Stimulated activated CD4-positive, alpha-beta T cell treated with anti-CD3 and anti-CD28 coated beads, Interleukin-1b, Interleukin-23, amount 100 ng/mL, for 4 hours (primary cell): Measurements from ENCODE around the gene DPYD.

ENCODE experiments used
- DNase-seq, 2 donors: peaks; one replicate each; pipeline ENCODE4 v3.0.0-alpha.2; 2020; ENCODE audit warnings: low read depth in 2 of 2

Gene DPYD

GRCh38 chr1:97837161-97837560, 83.7 kb downstream of the DPYD start:
- no peak for DNase-seq

- no peak for DNase-seq
Observed at GRCh38 chr1:97834899-97835298, 85.9 kb downstream of the DPYD start.

GRCh38 chr1:97833881-97834280, 87.0 kb downstream of the DPYD start:
- DNase-seq, result no peak

GRCh38 chr1:97832481-97832880, 88.4 kb downstream of the DPYD start:
- DNase-seq, result no peak

- DNase-seq, result no peak
Observed at GRCh38 chr1:97827887-97828286, 92.9 kb downstream of the DPYD start.

- no peak for DNase-seq
Observed at GRCh38 chr1:97826820-97827219, 94.0 kb downstream of the DPYD start.

- no peak for DNase-seq
Observed at GRCh38 chr1:97824624-97825023, 96.2 kb downstream of the DPYD start.

GRCh38 chr1:97824200-97824599, 96.6 kb downstream of the DPYD start:
- DNase-seq, result no peak

GRCh38 chr1:97820470-97821188, 100.2 kb downstream of the DPYD start:
- no peak for DNase-seq

- no peak for DNase-seq
Observed at GRCh38 chr1:97816927-97817326, 103.9 kb downstream of the DPYD start.

GRCh38 chr1:97814804-97815203, 106.0 kb downstream of the DPYD start:
- no peak for DNase-seq

- no peak for DNase-seq
Observed at GRCh38 chr1:97814121-97814520, 106.7 kb downstream of the DPYD start.

- no peak for DNase-seq
Observed at GRCh38 chr1:97812076-97812475, 108.8 kb downstream of the DPYD start.

- DNase-seq, result no peak
Observed at GRCh38 chr1:97806996-97807520, 113.8 kb downstream of the DPYD start.

- DNase-seq, result no peak
Observed at GRCh38 chr1:97806326-97806725, 114.5 kb downstream of the DPYD start.

- no peak for DNase-seq
Observed at GRCh38 chr1:97805093-97805492, 115.7 kb downstream of the DPYD start.

GRCh38 chr1:97803026-97803425, 117.8 kb downstream of the DPYD start:
- no peak for DNase-seq

GRCh38 chr1:97802011-97802410, 118.8 kb downstream of the DPYD start:
- DNase-seq, result no peak

- DNase-seq, result no peak
Observed at GRCh38 chr1:97797403-97798183, 123.2 kb downstream of the DPYD start.

GRCh38 chr1:97796711-97797110, 124.1 kb downstream of the DPYD start:
- no peak for DNase-seq

- DNase-seq, result no peak
Observed at GRCh38 chr1:97792655-97793054, 128.2 kb downstream of the DPYD start.

- no peak for DNase-seq
Observed at GRCh38 chr1:97791251-97791650, 129.6 kb downstream of the DPYD start.

- no peak for DNase-seq
Observed at GRCh38 chr1:97787231-97787630, 133.6 kb downstream of the DPYD start.
